HuH-7 (cell line): ENCODE data around the gene LMTK2.

ENCODE experiments used
- DNase-seq: peaks from one replicate; pipeline ENCODE4 v3.0.0; 2011; ENCODE audit warnings: low spot score

The LMTK2 gene

GRCh38 chr7:98175260-98175940 is 68.7 kb downstream of the LMTK2 start:
- DNase-seq, result no peak

GRCh38 chr7:98177553-98177952 is 70.9 kb downstream of the LMTK2 start:
- no peak for DNase-seq

GRCh38 chr7:98178321-98178720 is 71.7 kb downstream of the LMTK2 start:
- DNase-seq, result no peak

- DNase-seq, result no peak
Observed at GRCh38 chr7:98178762-98179490, 72.3 kb downstream of the LMTK2 start.

GRCh38 chr7:98180751-98181150 is 74.1 kb downstream of the LMTK2 start:
- no peak for DNase-seq

GRCh38 chr7:98185101-98185500 is 78.4 kb downstream of the LMTK2 start:
- DNase-seq, result no peak

GRCh38 chr7:98186452-98187137 is 79.9 kb downstream of the LMTK2 start:
- no peak for DNase-seq

- DNase-seq, result no peak
Observed at GRCh38 chr7:98187138-98187502, 80.5 kb downstream of the LMTK2 start.

GRCh38 chr7:98189559-98189958 is 82.9 kb downstream of the LMTK2 start:
- no peak for DNase-seq

GRCh38 chr7:98191668-98192431 is 85.2 kb downstream of the LMTK2 start:
- DNase-seq, result no peak

- DNase-seq, result no peak
Observed at GRCh38 chr7:98192781-98193457, 86.3 kb downstream of the LMTK2 start.

GRCh38 chr7:98193474-98194180 is 87.0 kb downstream of the LMTK2 start:
- no peak for DNase-seq

- no peak for DNase-seq
Observed at GRCh38 chr7:98194186-98194585, 87.5 kb downstream of the LMTK2 start.

GRCh38 chr7:98194672-98195457 is 88.2 kb downstream of the LMTK2 start:
- no peak for DNase-seq

- no peak for DNase-seq
Observed at GRCh38 chr7:98196706-98197605, 90.3 kb downstream of the LMTK2 start.

GRCh38 chr7:98199131-98199530 is 92.5 kb downstream of the LMTK2 start:
- DNase-seq, result no peak

GRCh38 chr7:98200364-98200763 is 93.7 kb downstream of the LMTK2 start:
- DNase-seq, result no peak

GRCh38 chr7:98202367-98203195 is 95.9 kb downstream of the LMTK2 start:
- no peak for DNase-seq
